AML-193 (cell line): ENCODE results near the gene TWF2.

Source experiments
- DNase-seq, 2 experiments: peaks; one replicate each; lab custom pipeline; 2025; lab: John Stamatoyannopoulos, UW

The TWF2 gene

GRCh38 chr3:52237657-52238172, 1.2 kb downstream of the TWF2 start:
- peak; percentile 76 to 88 for DNase-seq

DNA sequence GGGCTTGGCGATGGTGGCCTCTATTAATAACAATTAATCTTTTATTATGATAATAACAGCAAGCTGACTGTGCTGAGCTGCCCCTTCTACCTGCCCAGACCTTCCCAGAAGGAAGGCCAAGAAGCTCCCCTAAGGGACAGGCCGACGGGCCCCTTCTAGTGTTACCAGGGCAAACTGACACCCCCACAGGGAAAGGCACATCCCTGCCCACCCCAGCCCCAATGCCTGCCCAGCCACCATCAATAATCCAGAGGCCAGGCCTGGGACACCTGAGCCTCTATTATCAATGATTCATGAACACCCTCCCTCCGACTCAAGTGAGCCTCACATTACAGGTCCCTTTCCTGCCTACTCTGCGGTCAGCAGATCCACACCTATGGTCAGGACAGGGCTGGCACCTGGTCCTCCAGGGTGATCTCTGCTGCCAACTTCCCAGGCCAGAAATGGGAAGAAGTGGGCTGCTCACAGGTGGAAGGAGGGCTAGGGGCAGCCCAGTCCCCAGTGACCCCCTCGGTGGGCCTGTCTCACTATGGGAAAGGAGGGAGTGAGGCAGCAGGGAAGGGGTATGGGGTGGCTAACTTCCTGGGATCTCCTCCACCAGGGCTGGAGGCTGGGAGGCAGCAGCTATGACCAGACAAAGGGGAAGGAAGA, 1.8 kb downstream of the TWF2 start:
- DNase-seq, result no peak

- DNase-seq, result no peak
Observed at GRCh38 chr3:52236424-52236886, 2.5 kb downstream of the TWF2 start.

DNA sequence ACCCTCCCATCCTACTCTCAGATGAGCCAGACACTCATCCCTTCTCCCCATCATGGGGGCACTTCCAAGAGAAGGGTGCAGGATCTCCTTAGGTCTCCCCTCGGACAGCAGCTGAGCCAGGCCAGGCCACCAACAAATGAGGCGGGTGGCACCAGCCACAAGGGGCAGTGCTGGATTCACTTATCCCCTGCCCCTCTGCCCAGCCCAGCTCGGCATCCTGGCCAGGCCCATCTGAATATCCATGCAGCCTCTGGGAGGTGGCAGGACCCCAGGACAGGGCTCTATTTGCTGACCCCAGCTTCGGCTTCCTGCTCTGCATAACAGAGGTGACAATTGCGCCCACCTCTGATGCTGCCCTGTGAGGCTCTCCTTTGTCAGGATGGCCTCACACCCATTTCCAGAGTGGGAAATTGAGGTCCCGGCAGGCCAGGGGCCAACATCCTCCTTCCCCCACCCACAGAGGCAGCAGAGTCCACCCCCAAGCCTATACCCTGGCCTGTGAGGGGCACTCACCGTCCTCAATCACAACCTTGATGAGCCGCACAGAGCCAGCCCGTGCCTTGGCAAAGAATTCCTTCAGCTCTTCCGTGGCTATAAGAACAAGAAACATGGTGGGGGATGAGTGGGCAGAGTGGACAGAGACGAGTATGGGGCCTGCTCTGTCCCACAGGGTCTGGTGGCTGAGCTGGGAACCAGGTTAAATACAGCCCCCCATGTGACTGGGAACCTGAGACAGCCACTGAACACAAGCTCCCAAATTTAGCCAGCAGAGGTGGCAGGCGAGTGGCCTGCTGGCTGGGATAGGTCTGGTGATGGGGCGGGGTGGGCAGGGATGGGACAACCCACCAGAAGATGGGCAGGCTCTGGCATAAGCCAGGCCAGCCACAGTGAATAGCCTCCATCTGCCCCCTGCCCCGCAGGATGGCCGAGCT, 4.2 kb downstream of the TWF2 start:
- DNase-seq, result no peak

DNA sequence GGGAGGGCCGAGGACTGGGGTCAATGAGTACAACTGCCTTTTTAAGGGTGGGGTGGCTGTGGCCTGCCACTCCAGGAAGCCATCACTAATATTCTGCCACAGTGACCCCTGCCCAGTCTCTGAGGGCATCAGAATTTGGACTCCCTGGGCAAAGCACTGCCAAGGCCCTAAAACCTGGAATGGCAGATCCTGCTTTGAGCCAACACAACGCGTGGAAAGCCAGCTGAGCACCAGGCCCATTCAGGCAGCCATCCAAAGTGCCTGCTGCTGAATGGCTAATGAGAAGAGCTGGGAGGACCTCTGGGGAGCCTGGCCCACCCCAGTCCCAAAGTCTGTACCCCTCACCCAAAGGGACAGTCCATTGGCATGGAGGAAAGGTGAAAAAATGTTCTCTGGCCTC, 5.0 kb downstream of the TWF2 start:
- no peak for DNase-seq

- no peak for DNase-seq
Observed at GRCh38 chr3:52233108-52233591, 5.8 kb downstream of the TWF2 start.

DNA sequence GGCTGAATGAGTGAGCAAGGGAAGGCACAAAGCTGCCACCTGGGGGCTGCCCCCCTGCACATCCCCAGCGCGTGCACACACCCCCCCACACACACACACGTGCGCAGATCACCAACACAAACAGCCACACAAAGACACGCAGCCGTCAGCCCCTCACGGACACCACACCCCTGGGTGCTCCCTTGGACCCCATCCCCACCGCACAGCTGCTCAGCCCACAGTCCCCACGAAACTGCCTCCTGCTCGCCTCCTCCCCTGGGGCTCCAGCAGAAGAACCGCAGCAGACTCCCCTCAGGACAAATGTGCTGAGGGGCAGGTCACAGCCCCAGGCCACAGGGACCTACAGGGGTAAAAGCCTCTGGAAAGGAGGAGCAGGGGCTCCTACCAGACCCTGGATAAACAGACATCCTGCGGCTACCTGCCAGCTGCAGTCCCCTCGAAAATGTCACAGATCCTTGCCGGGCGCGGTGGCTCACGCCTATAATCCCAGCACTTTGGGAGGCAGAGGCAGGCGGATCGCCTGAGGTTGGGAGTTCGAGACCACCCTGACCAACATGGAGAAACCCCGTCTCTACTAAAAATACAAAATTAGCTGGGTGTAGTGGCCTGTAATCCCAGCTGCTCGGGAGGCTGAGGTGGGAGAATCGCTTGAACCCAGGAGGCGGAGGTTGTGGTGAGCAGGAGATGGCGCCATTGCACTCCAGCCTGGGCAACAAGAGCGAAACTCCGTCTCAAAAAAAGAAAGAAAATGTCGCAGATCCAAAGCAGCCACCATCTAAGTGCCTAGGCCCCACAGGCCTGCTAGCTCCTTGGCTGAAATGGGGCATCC, 6.5 kb downstream of the TWF2 start:
- no peak for DNase-seq

DNA sequence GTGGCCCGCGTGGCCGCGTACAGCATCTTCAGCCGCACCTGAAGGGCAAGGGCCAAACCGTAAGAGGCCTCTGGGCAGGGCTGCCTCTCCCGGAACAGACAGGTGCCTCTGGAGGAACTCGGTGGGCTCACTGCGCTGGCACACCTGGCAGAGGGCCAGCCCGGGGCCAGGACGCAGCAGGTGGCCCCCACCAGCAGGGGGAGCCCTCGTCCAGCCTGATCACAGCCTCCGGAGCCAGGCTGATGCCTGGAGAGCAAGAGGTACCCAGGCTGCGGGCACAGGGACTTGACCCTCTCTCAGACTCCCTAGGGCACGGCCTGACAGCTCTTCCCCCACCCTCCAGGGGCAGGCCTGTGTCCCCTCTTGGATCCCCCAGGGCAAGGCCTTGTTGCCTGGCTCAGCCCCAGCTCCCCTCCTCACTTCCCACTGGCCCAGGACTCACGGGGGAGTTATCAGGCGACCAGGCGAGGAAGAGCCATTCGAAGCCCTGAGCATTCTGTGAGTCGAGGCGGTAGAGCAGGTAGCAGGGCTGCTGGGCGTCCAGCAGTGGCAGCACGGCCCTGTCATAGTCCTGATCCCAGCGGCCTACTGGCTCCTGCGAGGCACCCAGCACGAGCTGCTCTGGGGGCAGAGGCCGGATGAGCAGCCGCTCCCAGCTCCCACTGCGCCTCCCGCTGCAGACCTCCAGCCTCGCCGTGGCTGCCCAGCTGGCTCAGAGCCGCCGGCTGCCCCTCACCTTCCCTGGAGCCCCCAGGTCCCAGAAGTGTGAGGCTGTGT, 7.3 kb downstream of the TWF2 start:
- peak; percentile 62 to 81 for DNase-seq

DNA sequence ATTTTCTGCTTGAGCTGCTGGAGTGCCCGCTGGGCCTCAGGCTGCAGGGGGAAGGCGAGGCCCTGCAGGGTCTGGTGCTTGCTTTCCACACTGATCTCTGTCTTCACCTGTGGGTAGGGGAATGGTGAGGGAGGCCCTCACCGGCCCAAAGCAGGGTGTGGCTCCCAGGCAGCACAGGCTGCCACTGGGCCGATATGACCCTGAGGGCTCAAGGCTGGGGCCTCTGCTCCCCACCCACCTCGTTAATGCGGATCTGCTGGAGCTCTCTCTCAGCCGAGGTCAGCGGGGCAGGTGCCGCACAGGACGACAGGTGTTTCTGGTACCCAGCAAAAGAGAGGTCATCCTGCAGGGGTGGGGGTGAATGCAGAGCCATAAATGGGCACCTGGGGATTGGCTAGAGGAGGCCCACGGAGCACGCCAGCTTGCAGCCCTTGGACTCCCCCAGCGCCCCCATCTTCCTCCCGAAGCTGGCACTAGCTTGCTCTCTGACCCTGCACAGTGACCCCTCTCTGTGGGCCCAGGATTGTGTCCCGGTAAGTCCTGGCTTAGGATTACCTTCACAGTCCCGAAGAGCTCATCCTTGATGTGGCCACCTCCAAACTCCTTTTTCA, 8.0 kb downstream of the TWF2 start:
- no peak for DNase-seq

DNA sequence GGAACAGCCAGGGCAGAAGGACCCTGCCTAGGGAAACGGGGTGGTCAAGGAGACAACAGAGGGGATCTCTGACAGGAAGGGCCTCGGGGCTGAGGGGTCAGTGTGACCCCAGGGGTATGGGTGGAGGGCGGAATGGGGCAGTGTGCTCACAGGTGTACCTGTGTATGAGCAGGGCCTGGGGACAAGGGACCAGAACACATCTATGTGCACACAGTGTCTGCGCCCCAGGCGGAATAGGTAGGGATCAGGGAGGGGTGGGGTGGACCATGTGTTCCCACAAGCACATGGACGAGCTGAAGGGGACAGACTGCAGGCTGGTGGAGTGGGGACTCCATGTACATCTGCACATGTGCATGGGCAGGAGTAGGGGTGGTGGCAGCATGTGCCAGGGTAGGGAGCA, 8.5 kb downstream of the TWF2 start:
- no peak for DNase-seq

DNA sequence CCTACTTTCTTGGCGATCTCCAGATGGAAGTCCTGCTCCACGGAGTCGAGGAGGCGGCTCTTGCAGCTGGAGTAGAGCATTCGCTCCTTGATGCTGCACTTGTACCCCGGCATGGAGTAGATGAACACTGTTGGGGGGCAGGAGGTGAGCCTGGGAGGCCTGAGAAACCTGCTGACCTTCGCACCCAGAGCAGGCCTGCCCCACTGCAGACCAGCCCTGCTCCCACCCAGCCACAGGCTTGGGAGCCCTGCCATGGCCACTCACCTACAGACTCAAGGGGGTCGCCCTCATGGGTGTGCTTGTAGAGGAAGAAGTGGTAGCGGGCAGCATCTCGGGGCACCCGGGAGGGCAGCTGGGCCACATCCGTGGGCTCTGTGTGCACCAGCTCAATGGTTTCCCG, 9.3 kb downstream of the TWF2 start:
- no peak for DNase-seq

- DNase-seq, result no peak
Observed at GRCh38 chr3:52228751-52229291, 10.1 kb downstream of the TWF2 start.

GRCh38 chr3:52228266-52228665, 10.7 kb downstream of the TWF2 start:
- DNase-seq, result no peak

DNA sequence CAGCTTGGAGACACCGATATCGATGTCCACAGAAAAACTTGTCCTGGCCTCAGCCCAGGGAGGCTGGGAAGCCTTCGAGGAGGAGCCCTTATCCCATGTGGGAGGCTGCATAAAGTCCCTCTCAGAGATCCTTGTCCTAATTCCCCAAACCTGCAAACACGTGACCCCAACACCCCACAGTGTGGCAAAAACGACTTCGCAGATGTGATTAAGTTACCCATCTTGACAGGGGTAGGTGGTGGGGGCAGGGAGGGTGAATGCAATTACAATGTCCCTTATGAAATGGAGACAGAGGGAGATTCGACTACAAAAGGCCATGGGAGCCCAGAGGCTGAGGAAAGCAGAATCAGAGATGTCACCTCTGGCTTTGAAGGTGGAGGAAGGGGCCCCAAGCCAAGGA, 11.2 kb downstream of the TWF2 start:
- no peak for DNase-seq

GRCh38 chr3:52227117-52227516, 11.8 kb downstream of the TWF2 start:
- DNase-seq, result no peak

- no peak for DNase-seq
Observed at GRCh38 chr3:52226229-52226817, 12.6 kb downstream of the TWF2 start.

DNA sequence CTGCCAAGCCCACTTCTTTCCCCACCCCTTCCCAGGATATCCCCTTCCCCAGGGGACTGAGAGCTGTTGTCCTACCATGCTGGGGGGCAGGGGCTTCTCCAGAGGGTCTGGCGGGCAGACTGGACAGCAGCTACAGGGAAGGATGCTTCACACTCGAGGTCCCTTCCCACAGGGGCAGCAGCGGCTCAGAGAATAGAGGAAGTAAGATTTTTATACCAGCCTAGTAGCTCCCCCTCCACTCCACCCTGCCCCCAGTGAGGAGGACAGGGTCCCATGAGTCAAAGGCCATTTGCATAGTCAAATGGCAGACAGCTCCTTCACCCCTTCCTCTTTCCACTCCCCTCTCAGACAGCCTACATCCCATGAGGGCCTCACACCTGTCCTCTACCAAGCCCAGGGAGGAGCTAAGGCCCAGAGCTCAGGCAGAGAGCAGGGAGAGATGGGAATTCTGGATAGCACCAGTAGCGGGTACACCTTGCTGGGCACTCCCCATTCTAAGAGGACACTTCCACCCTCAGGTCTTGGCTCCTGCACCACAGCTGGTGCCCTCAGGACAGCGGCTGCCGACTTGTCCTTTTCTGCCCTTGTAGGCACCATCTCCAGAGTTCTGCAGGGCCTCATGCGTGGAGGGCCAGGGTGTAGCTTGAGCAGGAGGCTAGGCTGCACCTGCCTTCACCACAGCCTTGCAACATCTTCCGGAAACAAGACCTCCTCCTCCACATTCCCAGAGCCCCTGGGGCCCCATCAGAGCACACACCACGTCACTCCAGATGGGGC, 13.3 kb downstream of the TWF2 start, which contains the start of gene TLR9:
Gene TLR9 (minus strand): TSS at position 194 of the 777 bp plus-strand sequence. CDS start 116 bp downstream, at position 78.
- peak; percentile 78 for DNase-seq

- no peak for DNase-seq
Observed at GRCh38 chr3:52223449-52224408, 15.2 kb downstream of the TWF2 start.
